Thoracic aorta (tissue), 2 donors: ENCODE measurements around the gene ZNF827. TPM values are rescaled to one million over a fixed set of nuclear protein-coding genes. Genes with fewer than 3 reads are reported as not detected.

Source experiments
- ATAC-seq: fragments of 150-250 bp; one replicate; pipeline ENCODE4 v1.8.0; 2017; ENCODE audit warnings: low read depth; ENCODE audit not compliant: insufficient number of reproducible peaks, low FRiP score
- DNase-seq: peaks from one replicate; pipeline ENCODE4 v3.0.0-alpha.2; 2020; ENCODE audit warnings: low spot score
- H3K27ac ChIP-seq, 2 donors: fragments of 200-600 bp; sonication (generic); 1 replicate in 1 of 2; 2 replicates in 1 of 2; pipeline ENCODE4 v1.5.1; 2016; ENCODE audit warnings: mild to moderate bottlenecking in 2 of 2, moderate library complexity in 2 of 2
- H3K27me3 ChIP-seq: fragments of 200-600 bp; sonication (generic); replicated peaks from 2 replicates; pipeline ENCODE4 v1.6.0; 2016; ENCODE audit warnings: mild to moderate bottlenecking; ENCODE audit not compliant: insufficient read depth
- H3K36me3 ChIP-seq: fragments of 200-600 bp; sonication (generic); one replicate; pipeline ENCODE4 v1.5.1; 2016
- H3K4me1 ChIP-seq, 2 donors: fragments of 200-600 bp; sonication (generic); 1 replicate in 1 of 2; 2 replicates in 1 of 2; pipeline versions ENCODE4 v1.5.1 to v1.6.0; 2016; ENCODE audit warnings: low read depth in 2 of 2, mild to moderate bottlenecking in 1 of 2; ENCODE audit not compliant: control insufficient read depth in 1 of 2
- H3K4me3 ChIP-seq: fragments of 200-600 bp; sonication (generic); 2 replicates; pipeline ENCODE4 v1.5.1; 2016; ENCODE audit warnings: mild to moderate bottlenecking
- H3K9me3 ChIP-seq: fragments of 200-600 bp; sonication (generic); 2 replicates; pipeline ENCODE4 v1.5.1; 2016
- CTCF ChIP-seq: fragments of 200-600 bp; sonication (generic); IDR thresholded peaks from one replicate; pipeline ENCODE4 v1.5.1; 2019; ENCODE audit warnings: antibody characterized with exemption
- total RNA-seq, 2 donors: library from RNA; depleted of rRNA; stranded (reverse); fragments of >200 nt; gene quantifications; one replicate each; pipeline versions ENCODE4 v1.1.0 to v1.2.3, GENCODE V29; 2016

ZNF827 gene
- total RNA-seq, 2 donors from 2014 or later = 20.2 to 41.4 TPM

- no peaks in the 10 kb centered on the region for H3K9me3 ChIP-seq
- no peak for ATAC-seq
- no peaks in the 10 kb centered on the region for H3K36me3 ChIP-seq
- H3K27me3 ChIP-seq = no peaks in the 10 kb centered on the region
- no peak for DNase-seq
- no peak for TF ChIP-seq CTCF
- H3K4me1 ChIP-seq = peaks cover 26 to 42% of the 10 kb centered on the region in 2 donors
- peak overlapping the region; percentile 99 to 100 for H3K27ac ChIP-seq
- H3K4me3 ChIP-seq = peak overlapping the region; percentile 89
Observed at GRCh38 chr4:145732001-145732815, 206.4 kb downstream of the ZNF827 start.

GRCh38 chr4:145731028-145731427 lies 207.6 kb downstream of the ZNF827 start:
- Histone ChIP-seq H3K27me3 (no peaks in the 10 kb centered on the region), H3K4me1 (peaks cover 17 to 30% of the 10 kb centered on the region in 2 donors), H3K9me3 (no peaks in the 10 kb centered on the region), H3K4me3 (no peak overlapping the region), H3K36me3 (no peaks in the 10 kb centered on the region), H3K27ac (no peak overlapping the region)
- TF ChIP-seq CTCF = no peak
- DNase-seq = no peak
- ATAC-seq = no peak

DNA sequence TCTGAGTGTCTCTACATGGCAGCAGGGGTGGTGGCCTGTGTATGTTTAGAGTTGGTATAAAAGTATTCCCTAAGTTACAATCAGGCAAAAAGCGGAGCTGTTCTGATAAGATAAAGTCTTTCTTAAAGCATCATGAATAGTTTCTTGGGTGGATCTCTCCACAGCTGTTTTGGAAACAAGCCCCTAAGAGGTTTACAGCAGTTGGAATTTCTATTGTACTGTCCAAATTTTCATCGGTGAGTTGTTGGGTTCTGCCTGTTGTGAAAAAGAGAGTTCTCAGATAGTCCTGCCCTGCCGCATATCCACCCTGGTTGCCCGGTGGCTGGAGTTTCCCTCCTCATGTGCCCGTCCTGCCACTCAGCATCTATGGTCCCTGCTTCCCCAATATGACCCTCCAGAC lies 208.6 kb downstream of the ZNF827 start:
- Histone ChIP-seq H3K27me3 (no peaks in the 10 kb centered on the region), H3K36me3 (no peaks in the 10 kb centered on the region), H3K4me1 (peaks cover 11 to 20% of the 10 kb centered on the region in 2 donors), H3K4me3 (no peak overlapping the region), H3K27ac (no peak overlapping the region), H3K9me3 (no peaks in the 10 kb centered on the region)
- no peak for TF ChIP-seq CTCF
- no peak for ATAC-seq
- no peak for DNase-seq

- no peak for ATAC-seq
- H3K4me1 ChIP-seq = no peaks in the 10 kb centered on the region
- TF ChIP-seq CTCF = no peak
Observed at GRCh38 chr4:145723336-145723735, 215.3 kb downstream of the ZNF827 start.

DNA sequence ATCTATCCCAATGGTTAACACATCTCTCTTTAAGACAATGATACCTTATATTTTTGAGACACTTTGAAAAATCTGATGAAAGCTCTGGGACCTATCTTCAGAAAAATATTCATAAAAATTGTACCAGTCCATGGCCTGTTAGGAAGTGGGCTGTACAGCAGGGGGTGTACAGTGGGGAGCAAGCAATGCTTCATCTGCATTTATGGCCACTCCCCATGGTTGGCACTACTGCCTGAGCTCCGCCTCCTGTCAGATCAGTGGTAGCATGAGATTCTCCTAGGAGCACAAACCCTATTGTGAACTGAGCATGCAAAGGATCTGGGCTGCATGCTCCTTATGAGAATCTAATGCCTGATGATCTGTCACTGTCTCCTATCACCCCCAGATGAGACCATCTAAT lies 216.1 kb downstream of the ZNF827 start:
- H3K27me3 ChIP-seq = no peaks in the 10 kb centered on the region
- no peaks in the 10 kb centered on the region for H3K9me3 ChIP-seq
- no peaks in the 10 kb centered on the region for H3K4me1 ChIP-seq
- TF ChIP-seq CTCF = no peak
- no peak overlapping the region for H3K4me3 ChIP-seq
- DNase-seq = no peak
- no peaks in the 10 kb centered on the region for H3K36me3 ChIP-seq
- no peak overlapping the region for H3K27ac ChIP-seq
- ATAC-seq = no peak

More at GRCh38 chr4:145723336-145723735, 215.3 kb downstream of the ZNF827 start:
- no peak overlapping the region for H3K4me3 ChIP-seq
- H3K27me3 ChIP-seq = no peaks in the 10 kb centered on the region
- no peaks in the 10 kb centered on the region for H3K9me3 ChIP-seq
- DNase-seq = no peak
- H3K36me3 ChIP-seq = no peaks in the 10 kb centered on the region
- H3K27ac ChIP-seq = no peak overlapping the region
